BLaER1 (cell line): ENCODE results near the gene TTC9B.
"Not testable (repeated sequence)": the region's sequence is repeated elsewhere in the genome, so short reads cannot be mapped to it uniquely, and the experiment has no call there.

Experiments
- H3K27ac ChIP-seq: shearing (Covaris generic); formaldehyde crosslinking; 2 replicates; pipeline ENCODE4 v1.8.1; 2022
- H3K27me3 ChIP-seq: shearing (Covaris generic); formaldehyde crosslinking; 2 replicates; pipeline ENCODE4 v1.8.1; 2022
- H3K36me3 ChIP-seq: shearing (Covaris generic); formaldehyde crosslinking; 2 replicates; pipeline ENCODE4 v1.8.1; 2022
- H3K4me1 ChIP-seq: shearing (Covaris generic); formaldehyde crosslinking; 2 replicates; pipeline ENCODE4 v1.8.1; 2022
- H3K4me2 ChIP-seq: shearing (Covaris generic); formaldehyde crosslinking; 2 replicates; pipeline ENCODE4 v1.8.1; 2022
- H3K4me3 ChIP-seq: shearing (Covaris generic); formaldehyde crosslinking; 2 replicates; pipeline ENCODE4 v1.8.1; 2022
- H3K9ac ChIP-seq: shearing (Covaris generic); formaldehyde crosslinking; 2 replicates; pipeline ENCODE4 v1.8.1; 2022
- H3K9me3 ChIP-seq: shearing (Covaris generic); formaldehyde crosslinking; 2 replicates; pipeline ENCODE4 v1.8.1; 2022
- H4K20me1 ChIP-seq: shearing (Covaris generic); formaldehyde crosslinking; 2 replicates; pipeline ENCODE4 v1.8.1; 2022
- Cebpa-rat ChIP-seq: shearing (Covaris generic); IDR thresholded peaks from 2 replicates; pipeline ENCODE4 v1.8.1; 2022

Gene TTC9B

GRCh38 chr19:40228346-40228745, 10.2 kb upstream of the TTC9B start:
- H4K20me1 ChIP-seq, result peaks cover 35% of the 10 kb centered on the region
- no peak overlapping the region for H3K4me2 ChIP-seq
- H3K27ac ChIP-seq, result no peak overlapping the region
- peaks cover 4% of the 10 kb centered on the region for H3K9me3 ChIP-seq
- H3K27me3 ChIP-seq, result peaks cover 38% of the 10 kb centered on the region
- TF ChIP-seq Cebpa-rat, result no peak
- peaks cover 12% of the 10 kb centered on the region for H3K36me3 ChIP-seq
- peaks cover 51% of the 10 kb centered on the region for H3K4me1 ChIP-seq
- no peak overlapping the region for H3K4me3 ChIP-seq
- H3K9ac ChIP-seq, result no peak overlapping the region

- Histone ChIP-seq H4K20me1 (peaks cover 21% of the 10 kb centered on the region), H3K9me3 (peaks cover 17% of the 10 kb centered on the region), H3K4me1 (peaks cover 38% of the 10 kb centered on the region), H3K27ac (no peak overlapping the region), H3K36me3 (no peaks in the 10 kb centered on the region), H3K4me3 (no peak overlapping the region), H3K4me2 (0 out of 2 replicates have a peak overlapping the region, but pooled peaks have one; percentile 5), H3K9ac (no peak overlapping the region), H3K27me3 (peaks cover 38% of the 10 kb centered on the region)
- no peak for TF ChIP-seq Cebpa-rat
Observed at GRCh38 chr19:40225440-40226305, 7.5 kb upstream of the TTC9B start.

- Histone ChIP-seq H3K27ac (no peak overlapping the region), H4K20me1 (peaks cover 9% of the 10 kb centered on the region), H3K27me3 (peaks cover 47% of the 10 kb centered on the region), H3K4me1 (peaks cover 27% of the 10 kb centered on the region), H3K36me3 (no peaks in the 10 kb centered on the region), H3K9ac (no peak overlapping the region), H3K9me3 (peaks cover 17% of the 10 kb centered on the region), H3K4me2 (no peak overlapping the region), H3K4me3 (no peak overlapping the region)
- no peak for TF ChIP-seq Cebpa-rat
Observed at GRCh38 chr19:40224342-40225150, 6.4 kb upstream of the TTC9B start.

- Histone ChIP-seq H3K9ac (no peak overlapping the region), H3K9me3 (peaks cover 17% of the 10 kb centered on the region), H3K27me3 (peaks cover 59% of the 10 kb centered on the region), H3K4me3 (no peak overlapping the region), H4K20me1 (peaks cover 7% of the 10 kb centered on the region; the same call in 1 of the 2 replicates), H3K36me3 (no peaks in the 10 kb centered on the region), H3K4me1 (peaks cover 14% of the 10 kb centered on the region; the same call in 1 of the 2 replicates), H3K4me2 (no peak overlapping the region), H3K27ac (no peak overlapping the region)
- no peak for TF ChIP-seq Cebpa-rat
Observed at GRCh38 chr19:40223135-40223822, 5.1 kb upstream of the TTC9B start.

GRCh38 chr19:40221858-40222619, 3.9 kb upstream of the TTC9B start:
- peaks cover 21% of the 10 kb centered on the region for H3K9me3 ChIP-seq
- no peak overlapping the region for H3K27ac ChIP-seq
- no peak overlapping the region for H3K4me2 ChIP-seq
- no peak overlapping the region for H3K4me3 ChIP-seq
- H3K36me3 ChIP-seq, result no peaks in the 10 kb centered on the region
- no peak overlapping the region for H3K9ac ChIP-seq
- no peak for TF ChIP-seq Cebpa-rat
- peaks cover 59% of the 10 kb centered on the region for H3K27me3 ChIP-seq
- H3K4me1 ChIP-seq, result peaks cover 11% of the 10 kb centered on the region; the same call in 1 of the 2 replicates
- peaks cover 7% of the 10 kb centered on the region; the same call in 1 of the 2 replicates for H4K20me1 ChIP-seq

- Histone ChIP-seq H4K20me1 (no peaks in the 10 kb centered on the region), H3K27me3 (peaks cover 57% of the 10 kb centered on the region), H3K4me3 (no peak overlapping the region), H3K9me3 (peaks cover 21% of the 10 kb centered on the region), H3K4me1 (no peaks in the 10 kb centered on the region), H3K9ac (no peak overlapping the region), H3K36me3 (no peaks in the 10 kb centered on the region), H3K27ac (no peak overlapping the region), H3K4me2 (no peak overlapping the region)
- TF ChIP-seq Cebpa-rat, result no peak
Observed at GRCh38 chr19:40220674-40221073, 2.5 kb upstream of the TTC9B start.

- Histone ChIP-seq H3K9ac (no peak overlapping the region), H3K4me2 (no peak overlapping the region), H3K4me3 (no peak overlapping the region)
Observed at GRCh38 chr19:40219721-40220276, 1.6 kb upstream of the TTC9B start.

GRCh38 chr19:40219029-40219428, 845 bp upstream of the TTC9B start:
- Histone ChIP-seq H3K9me3 (peaks cover 21% of the 10 kb centered on the region), H3K27me3 (peaks cover 47% of the 10 kb centered on the region)
- not testable (repeated sequence) for H3K4me1 ChIP-seq, H4K20me1 ChIP-seq, H3K27ac ChIP-seq, H3K4me3 ChIP-seq, H3K36me3 ChIP-seq, H3K4me2 ChIP-seq, H3K9ac ChIP-seq

More at GRCh38 chr19:40219721-40220276, 1.6 kb upstream of the TTC9B start:
- Histone ChIP-seq H3K36me3 (no peaks in the 10 kb centered on the region), H3K9me3 (peaks cover 21% of the 10 kb centered on the region), H3K27me3 (peaks cover 49% of the 10 kb centered on the region), H3K4me1 (no peaks in the 10 kb centered on the region), H4K20me1 (no peaks in the 10 kb centered on the region), H3K27ac (no peak overlapping the region)
- no peak for TF ChIP-seq Cebpa-rat
